Transverse colon (tissue), 4 donors: Measurements from ENCODE around the gene ZNF789. TPM values are rescaled to one million over a fixed set of nuclear protein-coding genes. Genes with fewer than 3 reads are reported as not detected.

Experiments used
- DNase-seq: peaks from one replicate; pipeline ENCODE4 v3.0.0-alpha.2; 2019
- H3K27ac ChIP-seq, 4 donors: fragments of 200-600 bp; sonication (generic); 2 replicates each; pipeline ENCODE4 v1.5.1; 2016 to 2018; ENCODE audit warnings: inconsistent platforms in 4 of 4
- H3K27me3 ChIP-seq: fragments of 200-600 bp; sonication (generic); 2 replicates; pipeline ENCODE4 v1.5.1; 2017; ENCODE audit warnings: inconsistent platforms
- H3K36me3 ChIP-seq, 4 donors: fragments of 200-600 bp; sonication (generic); 2 replicates each; pipeline ENCODE4 v1.5.1; 2017 to 2019; ENCODE audit warnings: inconsistent platforms in 4 of 4
- H3K4me1 ChIP-seq, 4 donors: fragments of 200-600 bp; sonication (generic); 2 replicates each; pipeline ENCODE4 v1.5.1; 2017 to 2020; ENCODE audit warnings: inconsistent platforms in 4 of 4
- H3K4me3 ChIP-seq, 4 donors: fragments of 200-600 bp; sonication (generic); 1 replicate in 1 of 4; 2 replicates in 3 of 4; pipeline versions ENCODE4 v1.5.1 to v1.6.1; 2017 to 2019; ENCODE audit warnings: inconsistent platforms in 4 of 4
- H3K9me3 ChIP-seq, 2 donors: fragments of 200-600 bp; sonication (generic); 2 replicates each; pipeline ENCODE4 v1.5.1; 2017 to 2019; ENCODE audit warnings: inconsistent platforms in 2 of 2
- EP300 ChIP-seq: sonication (generic); formaldehyde crosslinking; IDR thresholded peaks from one replicate; pipeline ENCODE4 v1.6.1; 2017; ENCODE audit warnings: antibody characterized with exemption, low read depth
- POLR2A ChIP-seq: fragments of 450-650 bp; IDR thresholded peaks from one replicate; pipeline ENCODE4 v1.6.1; 2016; ENCODE audit warnings: antibody characterized with exemption, mild to moderate bottlenecking, moderate library complexity
- POLR2AphosphoS5 ChIP-seq, 3 donors: sonication (generic); formaldehyde crosslinking; IDR thresholded peaks; one replicate each; pipeline ENCODE4 v1.6.1; 2016; ENCODE audit warnings: antibody characterized with exemption in 3 of 3
- WGBS, 2 donors: methylation state at CpG; one replicate each; pipeline ENCODE4 v1.1.5; 2018; ENCODE audit warnings: low coverage in 1 of 2; 5-methylcytosine and 5-hydroxymethylcytosine counted together
- in situ Hi-C, 4 donors: fragments of 200-750 bp; cut with MboI; loops; one replicate each; pipeline versions ENCODE4 v1.15.0 to v1.15.1; 2017; ENCODE audit warnings: low sequenced_read_pairs in 3 of 4, low pct_ligation_motif_present in 1 of 4, low pct_unique_long_range_greater_than_20kb in 1 of 4
- intact Hi-C: fragments of 100-400 bp; cut with DNase I; formaldehyde crosslinking; loops from one replicate; pipeline ENCODE4 v1.15.1; 2023; ENCODE audit warnings: low total_unique reads
- total RNA-seq, 4 donors: library from RNA; depleted of rRNA; stranded (reverse); fragments of >200 nt; gene quantifications; one replicate each; pipeline ENCODE4 v1.1.0, GENCODE V29; 2016
- TF ChIP-seq, protein P1 (sequence below), 5 experiments: fragments of 200-600 bp in 3 of 5; fragments of 450-650 bp in 2 of 5; sonication (generic) in 3 of 5; IDR thresholded peaks; 1 replicate in 2 of 5; 2 replicates in 3 of 5; pipeline ENCODE4 v1.5.1; 2016 to 2017; ENCODE audit warnings: antibody characterized with exemption in 5 of 5, inconsistent platforms in 3 of 5, mild to moderate bottlenecking in 2 of 5, moderate library complexity in 1 of 5

The ZNF789 gene
- total RNA-seq, 4 donors from 2014 or later = 17.2 to 30.7 (median 20.1) TPM

DNA sequence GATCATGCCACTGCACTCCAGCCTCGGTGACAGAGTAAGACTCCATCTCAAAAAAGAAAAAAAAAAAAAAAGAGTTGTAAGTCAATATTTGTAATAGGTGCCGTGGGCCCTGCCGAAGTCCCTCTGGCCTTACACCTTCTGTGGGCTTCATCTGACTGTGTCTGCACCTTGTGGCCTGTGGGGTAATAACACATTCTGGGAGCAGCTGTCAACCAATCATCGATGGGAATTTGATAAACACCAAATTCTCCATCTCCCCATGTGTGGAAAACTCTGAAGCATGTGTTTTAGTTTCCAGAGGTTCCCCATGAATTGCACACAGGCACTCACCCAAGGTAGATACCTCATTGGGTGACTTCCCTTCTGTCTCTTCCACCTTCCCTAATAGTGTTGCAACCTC, 16.5 kb downstream of the ZNF789 start:
- Histone ChIP-seq H3K36me3 (peaks cover 3 to 21% (median 8%) of the 10 kb centered on the region in 4 donors), H3K4me3 (no peak overlapping the region), H3K27ac (no peak overlapping the region), H3K27me3 (no peaks in the 10 kb centered on the region), H3K4me1 (no peaks in the 10 kb centered on the region), H3K9me3 (peaks cover 11 to 15% of the 10 kb centered on the region in 2 donors)
- 82% methylated on average over 4 of the region's 4 CpGs; no CpG with 5 or more reads in 1 of the 2 donors for WGBS, 2 donors
- DNase-seq = no peak
- TF ChIP-seq EP300 (no peak), POLR2A (no peak), POLR2AphosphoS5 (IDR thresholded peaks at IDR 0.05) (no peak)
- TF ChIP-seq, protein P1, sequence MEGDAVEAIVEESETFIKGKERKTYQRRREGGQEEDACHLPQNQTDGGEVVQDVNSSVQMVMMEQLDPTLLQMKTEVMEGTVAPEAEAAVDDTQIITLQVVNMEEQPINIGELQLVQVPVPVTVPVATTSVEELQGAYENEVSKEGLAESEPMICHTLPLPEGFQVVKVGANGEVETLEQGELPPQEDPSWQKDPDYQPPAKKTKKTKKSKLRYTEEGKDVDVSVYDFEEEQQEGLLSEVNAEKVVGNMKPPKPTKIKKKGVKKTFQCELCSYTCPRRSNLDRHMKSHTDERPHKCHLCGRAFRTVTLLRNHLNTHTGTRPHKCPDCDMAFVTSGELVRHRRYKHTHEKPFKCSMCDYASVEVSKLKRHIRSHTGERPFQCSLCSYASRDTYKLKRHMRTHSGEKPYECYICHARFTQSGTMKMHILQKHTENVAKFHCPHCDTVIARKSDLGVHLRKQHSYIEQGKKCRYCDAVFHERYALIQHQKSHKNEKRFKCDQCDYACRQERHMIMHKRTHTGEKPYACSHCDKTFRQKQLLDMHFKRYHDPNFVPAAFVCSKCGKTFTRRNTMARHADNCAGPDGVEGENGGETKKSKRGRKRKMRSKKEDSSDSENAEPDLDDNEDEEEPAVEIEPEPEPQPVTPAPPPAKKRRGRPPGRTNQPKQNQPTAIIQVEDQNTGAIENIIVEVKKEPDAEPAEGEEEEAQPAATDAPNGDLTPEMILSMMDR (IDR thresholded peaks at IDR 0.05) = no peak
- intact Hi-C loops = no loop called here
- in situ Hi-C loops = no loop called here

DNA sequence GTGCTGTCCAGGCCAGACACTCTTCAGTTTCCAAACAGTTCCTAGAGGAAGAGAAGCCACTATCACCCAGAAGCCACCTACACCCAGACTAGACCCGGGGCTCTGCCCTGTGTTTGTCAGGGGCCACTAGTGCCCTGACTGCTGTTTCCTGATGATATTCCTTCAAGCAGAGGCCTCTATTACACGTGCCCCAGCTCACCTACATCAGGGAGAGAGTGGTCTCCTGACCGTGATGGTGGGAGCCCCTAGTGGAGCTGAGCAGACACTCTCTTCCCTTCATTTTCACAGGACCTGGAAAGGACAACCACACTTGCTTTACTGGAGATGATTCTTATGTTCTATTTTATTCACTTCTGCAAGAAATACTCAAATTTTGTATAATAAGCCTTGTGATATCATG, 18.2 kb downstream of the ZNF789 start:
- 48 to 88% methylated on average over 2 to 3 of the region's 3 CpGs for WGBS, 2 donors
- no peaks in the 10 kb centered on the region for H3K27me3 ChIP-seq
- H3K27ac ChIP-seq = no peak overlapping the region
- intact Hi-C loops (no loop called here), in situ Hi-C loops (no loop called here)
- TF ChIP-seq POLR2A = no peak
- TF ChIP-seq EP300 = no peak
- no peak for TF ChIP-seq POLR2AphosphoS5 (IDR thresholded peaks at IDR 0.05)
- TF ChIP-seq, protein P1 (IDR thresholded peaks at IDR 0.05) = no peak
- no peak overlapping the region for H3K4me3 ChIP-seq
- H3K36me3 ChIP-seq = peaks cover 3 to 36% (median 12%) of the 10 kb centered on the region in 4 donors
- peaks cover 17 to 22% of the 10 kb centered on the region in 2 donors for H3K9me3 ChIP-seq
- H3K4me1 ChIP-seq = no peaks in the 10 kb centered on the region
- DNase-seq = no peak

DNA sequence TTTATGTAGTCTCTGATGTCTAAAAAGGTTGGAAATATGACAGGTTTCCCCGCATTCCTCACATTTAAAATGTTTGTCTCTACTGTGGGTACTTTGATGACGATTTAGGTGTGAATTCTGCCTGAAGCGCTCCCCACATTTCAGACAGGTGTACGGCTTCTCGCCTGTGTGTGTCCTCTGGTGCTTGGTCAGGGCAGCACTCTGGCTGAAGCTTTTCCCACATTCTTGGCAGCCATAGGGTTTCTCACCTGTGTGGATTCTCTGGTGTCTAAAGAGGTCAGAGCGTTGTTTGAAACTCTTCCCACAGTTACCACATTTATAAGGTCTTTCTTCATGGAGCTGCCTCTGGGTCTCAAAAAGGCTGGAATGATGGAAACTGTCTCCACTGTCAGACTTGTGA, 21.1 kb downstream of the ZNF789 start:
- Histone ChIP-seq H3K4me1 (peaks cover 3 to 17% (median 14%) of the 10 kb centered on the region in 4 donors), H3K36me3 (peaks cover 3 to 43% (median 13%) of the 10 kb centered on the region in 4 donors), H3K4me3 (no peak overlapping the region), H3K27ac (no peak overlapping the region), H3K27me3 (no peaks in the 10 kb centered on the region), H3K9me3 (peaks cover 17 to 22% of the 10 kb centered on the region in 2 donors)
- TF ChIP-seq EP300 (no peak), POLR2AphosphoS5 (IDR thresholded peaks at IDR 0.05) (no peak), POLR2A (no peak)
- TF ChIP-seq, protein P1 (IDR thresholded peaks at IDR 0.05) = no peak
- in situ Hi-C loops = no loop called here
- intact Hi-C loops = no loop called here
- 98 to 100% methylated on average over 4 to 6 of the region's 6 CpGs for WGBS, 2 donors
- no peak for DNase-seq

DNA sequence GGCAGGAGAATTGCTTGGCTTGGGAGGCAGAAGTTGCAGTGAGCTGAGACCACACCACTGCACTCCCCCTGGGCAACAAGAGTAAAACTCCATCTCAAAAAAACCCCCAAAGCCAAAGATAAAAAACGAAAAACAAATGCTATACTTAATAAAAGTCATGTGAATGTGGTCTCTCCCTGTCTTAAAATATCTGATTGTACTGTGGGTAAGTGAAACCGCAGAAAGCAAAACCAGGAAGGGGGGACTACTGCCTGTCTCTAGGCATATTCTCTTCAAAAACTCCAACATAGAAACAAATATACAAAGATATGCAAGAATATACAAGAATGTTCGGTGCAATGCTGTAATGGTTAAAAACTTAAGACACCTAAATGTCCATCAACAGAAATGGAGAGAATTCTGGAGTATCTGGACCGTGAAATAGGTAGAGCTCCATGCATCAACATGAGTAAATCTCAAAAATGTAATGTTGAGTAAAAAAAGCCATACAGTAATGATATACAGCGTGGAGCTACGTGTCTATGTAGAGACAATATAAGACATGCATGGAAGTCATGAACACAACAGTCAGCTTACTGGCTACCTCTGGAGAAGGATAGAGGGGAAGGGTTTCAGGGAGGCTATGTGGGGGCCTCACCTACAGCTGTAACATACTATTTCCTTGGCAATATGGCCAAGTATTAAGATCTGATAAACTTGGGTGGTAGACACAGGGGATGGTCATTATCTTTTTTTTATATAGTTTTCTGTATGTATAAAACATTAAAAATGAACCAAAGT, 25.3 kb downstream of the ZNF789 start:
- Histone ChIP-seq H3K4me3 (peak overlapping the region in 3 of 4 donors; percentile 63 to 83 (median 67)), H3K4me1 (peaks cover 3 to 27% (median 20%) of the 10 kb centered on the region in 4 donors), H3K27me3 (no peaks in the 10 kb centered on the region), H3K36me3 (peaks cover 3 to 36% (median 13%) of the 10 kb centered on the region in 4 donors), H3K27ac (peak overlapping the region in 1 of 4 donors; percentile 96), H3K9me3 (peaks cover 17 to 20% of the 10 kb centered on the region in 2 donors)
- no peak for TF ChIP-seq POLR2AphosphoS5 (IDR thresholded peaks at IDR 0.05)
- no peak for TF ChIP-seq EP300
- TF ChIP-seq, protein P1 (IDR thresholded peaks at IDR 0.05) = no peak
- TF ChIP-seq POLR2A = no peak
- in situ Hi-C loops = no loop called here
- WGBS, 2 donors = 60 to 71% methylated on average over 6 of the region's 6 CpGs
- intact Hi-C loops = no loop called here
- no peak for DNase-seq
